ENCODE data around the gene ABCA6. TPM values are rescaled to one million over a fixed set of nuclear protein-coding genes. Genes with fewer than 3 reads are reported as not detected.
A peak's percentile ranks its signal among the peaks of the same experiment; 100 is the strongest.

Gene ABCA6
- total and polyA plus RNA-seq, 2 of the 13 experiments (the other 11 are each of a cell fraction or from before 2014, with no cell fraction given): 0.05 to 0.11 TPM

DNA sequence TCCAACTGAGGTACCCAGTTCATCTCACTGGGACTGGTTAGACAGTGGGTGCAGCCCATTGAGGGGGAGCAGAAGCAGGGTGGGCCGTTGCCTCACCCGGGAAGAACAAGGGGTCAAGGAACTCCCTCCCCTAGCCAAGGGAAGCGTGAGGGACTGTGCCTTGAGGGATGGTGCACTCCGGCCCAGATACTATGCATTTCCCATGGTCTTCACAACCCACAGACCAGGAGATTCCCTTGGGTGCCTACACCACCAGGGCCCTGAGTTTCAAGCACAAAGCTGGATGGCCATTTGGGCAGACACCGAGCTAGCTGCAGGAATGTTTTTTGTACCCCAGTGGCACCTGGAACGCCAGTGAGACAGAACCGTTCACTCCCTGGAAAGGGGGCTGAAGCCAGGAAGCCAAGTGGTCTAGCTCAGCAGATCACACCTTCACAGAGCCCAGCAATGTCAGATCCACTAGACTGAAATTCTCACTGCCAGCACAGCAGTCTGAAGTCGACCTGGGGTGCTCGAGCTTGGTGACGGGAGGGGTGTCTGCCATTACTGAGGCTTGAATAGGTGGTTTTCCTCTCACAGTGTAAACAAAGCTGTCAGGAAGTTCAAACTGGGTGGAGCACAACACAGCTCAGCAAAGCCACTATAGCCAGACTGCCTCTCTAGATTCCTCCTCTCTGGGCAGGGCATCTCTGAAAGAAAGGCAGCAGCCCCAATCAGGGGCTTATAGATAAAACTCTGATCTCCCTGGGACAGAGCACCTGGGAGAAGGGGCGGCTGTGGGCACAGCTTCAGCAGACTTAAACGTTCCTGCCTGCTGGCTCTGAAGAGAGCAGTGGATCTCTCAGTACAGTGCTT, 71.1 kb downstream of the ABCA6 start (continued):
- TF ChIP-seq HOMEZ (CRISPR knock-in tag; IDR thresholded peaks at IDR 0.05; ENCODE audit: low read depth): peak; percentile 97

- no peaks in the 10 kb centered on the region; the same call in 1 of the 2 replicates for H3K9me3 ChIP-seq (ENCODE audit: low read length)
- intact Hi-C loops (cut with micrococcal nuclease; ENCODE audit: unreplicated experiment) (no loop called here), in situ Hi-C loops (cut with HindIII; ENCODE audit: extremely low pct_ligation_motif_present, low pct_unique_long_range_greater_than_20kb) (loop anchor here (25.0 kb wide), 1 partner anchor 282 kb away; no protein-coding TSS in a partner anchor)
- H3K27me3 ChIP-seq (ENCODE audit: control insufficient read depth in 1 of 2, insufficient read depth in 2 of 2, low read length in 2 of 2): no peaks in the 10 kb centered on the region
- BruUV-seq (replicated peaks): no TSS peak
- ChIA-PET CTCF (ENCODE audit: low intra/inter-chr PET ratio, low total read pairs) (no interaction called here), POLR2A (no interaction called here)
- no peak for ATAC-seq
- no peak overlapping the region for H3K27ac ChIP-seq (ENCODE audit: extremely low read length, insufficient read depth, low read length)
- H3K4me3 ChIP-seq (replicated peaks in 1 of 3; ENCODE audit: insufficient read depth in 1 of 3, low read depth in 2 of 3, low read length in 3 of 3): no peak overlapping the region
- no peaks in the 10 kb centered on the region for H3K36me3 ChIP-seq (replicated peaks in 1 of 2; ENCODE audit: control insufficient read depth in 1 of 2, insufficient read depth in 2 of 2, low read length in 2 of 2)
- WGBS (ENCODE audit: low lambda C conversion rate): 98% methylated on average over 5 of the region's 5 CpGs
- DNase-seq (ENCODE audit: low spot score): no peak
- no peaks in the 10 kb centered on the region for H4K20me1 ChIP-seq (ENCODE audit: insufficient read depth, low read length)
- FAIRE-seq: no peak
- H3K9ac ChIP-seq (ENCODE audit: insufficient read depth, low read depth, low read length): no peak overlapping the region
- peaks cover 71% of the 10 kb centered on the region for H3K4me1 ChIP-seq (ENCODE audit: insufficient read depth, low read length)
- TF ChIP-seq CBX2 (IDR thresholded peaks at IDR 0.05; ENCODE audit: low read depth, low read length) (no peak), CBX2 (CRISPR knock-in tag; IDR thresholded peaks at IDR 0.05; ENCODE audit: low read depth) (no peak), TEAD3 (CRISPR knock-in tag; optimal IDR thresholded peaks at IDR 0.05; ENCODE audit: borderline replicate concordance) (peak; percentile 18), SCMH1 (CRISPR knock-in tag; IDR thresholded peaks at IDR 0.05; ENCODE audit: borderline replicate concordance) (no peak), POGZ (CRISPR knock-in tag; IDR thresholded peaks at IDR 0.05) (0 out of 2 replicates have a peak, but pooled peaks have one; percentile 22)
- H3K79me2 ChIP-seq (ENCODE audit: insufficient read depth, low read length): no peaks in the 10 kb centered on the region
- H2AFZ ChIP-seq (ENCODE audit: low read length): no peak overlapping the region
- H3K4me2 ChIP-seq (ENCODE audit: low read depth, low read length): no peak overlapping the region
Measured at GRCh38 chr17:69069226-69069750, 72.4 kb downstream of the ABCA6 start.

All from HepG2 (cell line).